ENCODE measurements around the gene SLIRP.
"Not testable (repeated sequence)": the region's sequence is repeated elsewhere in the genome, so short reads cannot be mapped to it uniquely, and the experiment has no call there.

Gene SLIRP

DNA sequence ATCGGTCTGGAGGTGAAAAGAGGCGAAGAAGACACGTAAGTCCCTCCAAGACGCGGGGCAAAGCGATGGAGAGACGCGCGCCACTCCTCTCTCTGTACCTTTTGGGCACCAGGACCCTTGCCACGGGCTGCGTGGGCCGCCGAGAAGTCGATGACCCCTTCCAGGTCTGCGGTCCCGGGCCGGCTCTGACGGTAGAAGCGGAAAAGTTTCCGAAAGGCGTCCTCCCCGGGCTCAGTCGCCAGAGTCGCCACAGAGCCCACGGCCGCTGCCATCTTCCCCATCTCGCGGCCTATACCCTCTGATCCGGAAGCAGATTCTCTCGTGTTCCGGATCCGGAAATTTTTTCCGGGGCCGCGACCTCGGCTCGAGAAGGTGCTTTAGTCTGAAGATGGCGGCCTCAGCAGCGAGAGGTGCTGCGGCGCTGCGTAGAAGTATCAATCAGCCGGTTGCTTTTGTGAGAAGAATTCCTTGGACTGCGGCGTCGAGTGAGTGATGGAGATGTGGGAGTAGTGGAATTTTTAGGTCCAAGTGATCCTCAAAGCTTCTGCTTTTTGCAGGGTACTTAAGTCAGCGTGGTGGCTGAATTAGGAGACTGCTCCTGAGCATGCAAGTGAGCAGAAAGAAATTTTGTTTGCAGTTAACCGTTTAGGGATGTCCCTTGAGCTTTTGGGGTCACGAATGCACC, at the start of gene SLIRP, which contains the start of gene ALKBH1:
TSS of gene SLIRP (plus strand) at position 380 of the 685 bp plus-strand sequence. CDS start at position 389, 9 bp downstream.
TSS of gene ALKBH1 (minus strand) at position 300 of the 685 bp plus-strand sequence. CDS start at position 281, 19 bp downstream.
- DNase-seq (ENCODE audit: low read depth, low spot score), result peak; percentile 81

DNA sequence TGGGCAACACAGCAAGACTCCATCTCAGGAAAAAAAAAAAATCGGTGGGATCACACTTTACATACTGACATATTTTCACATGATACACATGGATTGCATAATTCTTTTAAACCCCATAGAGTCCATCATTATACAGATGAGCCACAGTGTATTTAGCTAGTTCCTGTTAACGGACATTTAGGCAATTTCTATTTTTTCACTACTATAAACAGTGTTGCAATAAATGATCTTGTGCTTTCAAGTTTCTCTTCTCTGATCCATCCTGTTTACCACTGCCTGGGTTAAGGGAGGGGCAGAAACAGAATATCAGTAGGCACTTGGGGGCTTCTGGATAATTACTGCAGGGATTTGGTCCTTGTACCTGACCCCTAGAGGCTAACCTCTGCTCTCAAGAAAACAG, 48.1 kb upstream of the SLIRP start:
- no peak for DNase-seq (ENCODE audit: low read depth, low spot score)

DNA sequence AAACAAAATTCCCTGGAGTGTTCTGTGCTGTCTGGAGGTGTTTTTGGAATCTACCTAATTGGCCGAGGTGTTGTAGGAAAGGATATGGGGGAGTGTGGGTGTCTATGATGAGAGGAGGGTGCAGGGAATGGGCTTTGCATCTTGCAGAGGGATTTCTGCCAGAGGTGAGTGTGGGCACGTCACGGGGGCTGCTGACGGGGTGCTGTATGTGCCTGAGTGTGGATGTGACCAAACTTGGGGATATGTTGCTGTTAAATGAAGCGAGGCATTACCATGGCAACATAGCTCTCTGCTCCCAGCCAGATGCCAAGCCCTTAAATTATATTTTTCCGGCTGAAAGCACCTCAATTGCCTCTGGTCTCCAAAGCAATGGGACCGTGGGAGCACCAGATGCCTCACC, 47.1 kb upstream of the SLIRP start:
- no peak for DNase-seq (ENCODE audit: low read depth, low spot score)

DNA sequence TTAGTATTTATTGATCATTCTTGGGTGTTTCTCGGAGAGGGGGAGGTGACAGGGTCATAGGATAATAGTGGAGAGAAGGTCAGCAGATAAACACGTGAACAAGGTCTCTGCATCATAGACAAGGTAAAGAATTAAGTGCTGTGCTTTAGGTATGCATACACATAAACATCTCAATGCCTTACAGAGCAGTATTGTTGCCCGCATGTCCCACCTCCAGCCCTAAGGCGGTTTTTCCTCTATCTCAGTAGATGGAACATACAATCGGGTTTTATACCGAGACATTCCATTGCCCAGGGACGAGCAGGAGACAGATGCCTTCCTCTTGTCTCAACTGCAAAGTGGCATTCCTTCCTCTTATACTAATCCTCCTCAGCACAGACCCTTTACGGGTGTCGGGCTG, 46.3 kb upstream of the SLIRP start:
- DNase-seq (ENCODE audit: low read depth, low spot score), result not testable (repeated sequence)

DNA sequence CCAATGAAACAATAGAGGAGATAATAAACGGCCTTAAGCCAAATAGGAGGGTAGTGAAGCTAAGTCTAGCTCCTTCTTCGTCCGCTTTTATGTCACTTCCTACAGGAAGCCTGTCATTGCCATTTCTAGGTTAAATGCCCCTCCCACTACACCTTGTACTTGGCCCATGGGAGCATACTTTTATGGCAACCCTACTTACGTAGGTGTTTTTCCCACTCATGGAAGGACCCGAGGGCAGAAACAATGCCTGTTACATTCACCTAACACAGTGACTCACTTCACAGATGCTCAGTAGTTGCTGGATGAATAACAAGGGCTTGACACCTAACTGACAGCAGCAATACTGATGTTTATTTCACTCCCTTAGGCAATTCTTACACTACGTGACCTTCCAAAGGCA, 44.6 kb upstream of the SLIRP start:
- DNase-seq (ENCODE audit: low read depth, low spot score), result no peak

GRCh38 chr14:77667331-77667730, 40.6 kb upstream of the SLIRP start:
- DNase-seq (ENCODE audit: low read depth, low spot score), result no peak

DNA sequence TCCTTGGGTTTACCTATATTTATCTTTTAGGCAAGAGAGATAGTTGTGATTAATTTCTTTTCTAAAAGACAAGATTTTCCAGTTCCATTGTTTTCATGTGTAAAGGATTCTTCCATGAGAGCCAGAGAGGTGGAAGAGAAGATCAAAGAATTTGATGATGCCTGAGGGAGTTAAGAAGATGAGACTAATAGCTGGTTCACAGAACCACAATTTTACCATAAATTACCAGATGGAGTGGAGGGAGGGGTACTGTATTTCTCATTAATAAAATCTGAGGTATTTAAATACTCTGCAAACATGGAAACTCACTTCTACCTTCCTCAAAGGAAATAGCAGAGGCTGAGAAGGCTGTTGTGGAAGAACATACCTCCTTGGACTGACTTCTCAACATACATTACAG, 34.7 kb upstream of the SLIRP start:
- DNase-seq (ENCODE audit: low read depth, low spot score), result no peak

DNA sequence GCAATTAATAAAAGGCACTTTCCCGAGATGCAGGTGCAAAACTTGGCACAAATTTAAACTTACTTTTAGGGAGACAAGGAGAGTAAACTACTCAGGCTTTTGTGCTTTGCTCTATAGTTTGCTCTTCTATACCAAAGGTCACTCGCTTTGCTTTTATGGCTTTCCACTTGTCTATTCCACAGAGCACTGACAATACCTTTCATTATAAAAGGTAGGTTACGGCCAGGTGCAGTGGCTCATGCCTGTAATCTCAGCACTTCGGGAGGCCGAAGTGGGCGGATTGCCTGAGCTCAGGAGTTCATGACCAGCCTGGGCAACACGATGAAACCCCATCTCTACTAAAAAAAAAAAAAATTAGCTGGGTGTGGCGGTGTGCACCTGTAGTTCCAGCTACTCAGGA, 33.0 kb upstream of the SLIRP start:
- no peak for DNase-seq (ENCODE audit: low read depth, low spot score)

- no peak for DNase-seq (ENCODE audit: low read depth, low spot score)
These were observed 26.4 kb upstream of the SLIRP start for GRCh38 chr14:77681196-77682157.

DNA sequence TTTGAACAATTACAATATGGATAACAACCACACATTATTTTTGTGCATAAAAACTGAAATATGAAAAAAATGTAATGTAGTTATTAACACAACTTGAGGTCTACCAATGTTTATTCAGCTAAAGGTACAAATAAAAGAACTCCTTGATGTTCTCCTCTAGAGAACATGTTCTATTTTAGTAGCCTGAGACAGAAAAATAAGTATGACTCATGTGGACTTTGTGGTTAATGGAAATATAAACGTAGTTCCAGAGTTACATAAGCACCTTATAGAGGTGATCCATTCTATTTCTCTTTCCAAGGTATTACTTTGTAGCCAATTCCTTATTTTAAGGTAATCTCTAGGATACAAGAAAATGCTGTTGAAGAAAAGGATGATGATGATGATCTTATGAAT, 25.7 kb upstream of the SLIRP start:
- DNase-seq (ENCODE audit: low read depth, low spot score), result no peak

DNA sequence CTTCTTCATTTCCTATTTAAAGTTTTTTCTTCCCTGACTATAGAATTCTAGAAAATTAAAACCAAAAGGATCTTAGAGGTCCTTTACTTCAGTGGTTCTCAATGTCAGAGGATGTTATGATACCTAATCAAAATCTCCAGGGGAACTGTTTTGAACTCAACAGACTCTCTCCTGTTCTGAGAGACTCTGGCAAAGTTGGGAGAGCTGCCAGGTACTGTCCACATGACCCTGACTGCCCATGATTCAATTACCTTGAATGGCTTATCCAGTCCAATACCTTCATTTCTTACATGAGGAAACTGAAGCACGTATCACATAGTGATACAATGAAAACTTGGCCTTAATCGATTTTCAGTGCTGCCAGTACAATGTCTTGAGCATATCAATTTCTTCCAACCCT, 16.6 kb upstream of the SLIRP start:
- no peak for DNase-seq (ENCODE audit: low read depth, low spot score)

DNA sequence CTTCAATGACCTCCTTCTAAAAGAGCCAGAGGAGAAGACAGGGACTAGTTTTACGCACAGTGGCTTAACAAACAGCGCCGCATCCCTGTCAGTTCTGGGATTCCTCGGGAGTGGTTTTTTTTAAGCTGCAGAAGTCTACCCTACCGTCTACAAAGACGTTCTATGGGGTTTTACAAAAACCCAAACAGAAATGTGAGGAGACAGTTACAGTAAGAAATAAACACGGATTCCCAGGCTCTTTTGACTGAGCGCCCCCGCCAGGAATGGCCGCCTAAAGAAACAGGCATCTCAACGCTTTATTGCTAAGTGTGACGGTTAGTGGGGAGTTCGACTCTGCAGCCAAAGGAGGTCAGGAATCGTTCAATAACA, 564 bp upstream of the SLIRP start:
- no peak for DNase-seq (ENCODE audit: low read depth, low spot score)

- DNase-seq (ENCODE audit: low read depth, low spot score), result no peak
These were observed 846 bp downstream of the SLIRP start for GRCh38 chr14:77708749-77709148.

DNA sequence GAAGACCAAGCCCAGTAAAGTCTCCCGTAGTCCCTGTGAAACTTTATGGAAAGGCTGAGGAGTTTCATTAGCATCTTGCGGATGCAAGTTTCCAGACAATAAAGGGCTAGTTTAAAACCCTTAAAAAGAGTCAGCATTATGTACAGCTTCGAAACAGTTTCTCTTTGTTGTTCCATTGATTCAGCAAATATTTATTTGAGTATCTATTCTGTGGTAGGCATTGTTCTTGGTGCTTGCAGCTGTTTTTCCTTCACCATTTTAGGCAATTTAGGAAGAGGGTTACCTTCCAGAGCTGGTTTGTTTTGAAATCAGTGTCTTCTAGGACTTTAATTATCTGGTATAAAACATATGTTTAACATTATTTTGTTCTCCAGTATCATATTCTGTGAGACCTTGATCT, 1.5 kb downstream of the SLIRP start:
- DNase-seq (ENCODE audit: low read depth, low spot score), result no peak

DNA sequence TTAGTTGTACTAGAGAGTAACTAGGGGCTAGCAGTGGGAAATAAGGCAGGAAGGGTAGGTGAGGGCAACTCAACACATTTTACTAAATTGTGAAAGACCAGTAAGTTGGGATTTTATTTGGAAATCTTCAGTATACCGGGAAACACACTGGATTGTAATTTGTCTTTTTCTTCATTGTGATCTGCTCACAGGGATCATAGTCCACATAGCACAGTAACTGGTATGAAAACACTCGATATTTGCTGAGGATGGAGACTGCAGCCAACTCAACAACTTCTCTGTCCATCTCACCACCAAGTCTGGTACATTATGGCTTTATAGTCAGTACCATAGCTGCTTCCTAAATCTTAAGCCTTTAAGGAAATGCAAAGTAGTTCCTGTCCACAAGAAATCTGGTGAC, 2.5 kb downstream of the SLIRP start:
- no peak for DNase-seq (ENCODE audit: low read depth, low spot score)

DNA sequence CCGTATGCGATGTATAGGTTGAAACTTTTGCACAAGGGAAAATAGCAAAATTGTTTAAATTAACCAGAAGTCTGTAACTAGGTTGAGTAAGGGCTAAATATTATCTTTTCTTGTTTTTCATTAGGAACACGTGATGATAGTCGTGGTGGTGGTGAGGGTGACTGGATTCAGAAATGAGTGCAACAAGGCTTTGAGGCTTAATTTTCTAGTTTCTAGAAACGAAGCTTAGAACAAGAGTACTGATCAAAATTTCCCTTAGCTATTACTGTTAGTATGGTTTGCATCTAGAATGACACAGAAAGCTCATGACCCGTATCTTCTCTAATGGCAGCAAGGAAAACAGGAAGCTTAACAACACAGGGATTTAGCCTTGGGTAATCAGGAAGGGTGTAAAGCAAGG, 7.0 kb downstream of the SLIRP start:
- no peak for DNase-seq (ENCODE audit: low read depth, low spot score)

GRCh38 chr14:77717608-77718305, 9.9 kb downstream of the SLIRP start:
- no peak for DNase-seq (ENCODE audit: low read depth, low spot score)

DNA sequence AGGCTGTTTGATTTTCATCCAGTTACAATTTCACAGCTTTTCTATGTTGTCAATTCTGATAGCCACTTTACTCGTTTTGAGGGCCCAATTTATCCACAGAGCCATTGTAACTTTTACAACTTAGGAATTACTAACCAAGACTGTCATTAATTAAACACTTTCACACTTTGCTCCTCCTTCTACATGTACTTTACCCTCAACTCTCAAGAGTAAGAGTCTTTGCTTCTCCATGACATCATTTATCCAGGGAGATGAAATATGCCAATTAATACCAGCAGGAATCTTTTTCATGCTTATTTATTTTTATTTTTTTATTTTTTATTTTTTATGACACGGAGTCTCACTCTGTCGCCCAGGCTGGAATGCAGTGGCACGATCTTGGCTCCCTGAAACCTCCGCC, 13.5 kb downstream of the SLIRP start:
- DNase-seq (ENCODE audit: low read depth, low spot score), result no peak

- no peak for DNase-seq (ENCODE audit: low read depth, low spot score)
These were observed 14.4 kb downstream of the SLIRP start for GRCh38 chr14:77722301-77722700.

GRCh38 chr14:77730976-77731497, 23.1 kb downstream of the SLIRP start:
- DNase-seq (ENCODE audit: low read depth, low spot score), result no peak

DNA sequence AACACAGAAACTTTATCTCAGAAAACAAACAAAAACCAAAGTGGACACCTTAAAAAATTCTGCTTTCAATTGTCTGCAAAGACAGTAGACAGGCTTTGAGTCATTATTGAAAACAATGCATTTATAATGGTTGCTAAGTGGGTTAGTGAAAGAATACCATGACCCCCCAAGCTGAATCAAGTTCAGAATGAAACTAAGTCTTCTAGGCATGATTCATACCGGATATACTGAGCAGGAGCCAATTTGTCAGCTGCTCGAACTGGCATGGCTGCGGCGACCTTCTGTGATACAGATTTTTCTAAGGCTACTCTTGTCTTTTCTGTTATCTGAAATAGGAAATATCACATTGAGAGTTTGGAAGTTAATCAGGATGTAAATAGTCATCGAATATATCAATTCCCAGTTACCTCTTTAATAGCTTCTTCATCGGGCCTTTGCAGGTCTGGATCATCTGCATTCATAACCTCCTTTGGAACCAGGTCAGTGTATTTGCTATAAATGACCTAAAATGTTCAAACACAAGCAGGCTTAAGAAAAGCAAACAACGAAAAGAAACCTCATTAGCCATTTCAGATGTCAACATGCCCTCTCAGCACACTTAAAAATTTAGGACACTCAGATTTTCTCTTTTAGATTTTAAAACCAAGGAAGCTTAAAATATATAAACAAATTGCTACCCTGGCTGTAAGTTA, 30.8 kb downstream of the SLIRP start:
- DNase-seq (ENCODE audit: low read depth, low spot score), result no peak
